KBM-7 (cell line): ENCODE data around the gene ZSWIM8.
A peak's percentile ranks its signal among the peaks of the same experiment; 100 is the strongest.
"Not testable (repeated sequence)": the region's sequence is repeated elsewhere in the genome, so short reads cannot be mapped to it uniquely, and the experiment has no call there.

ENCODE experiments used
- DNase-seq: peaks from one replicate; pipeline ENCODE4 v3.0.0-alpha.2; 2015
- in situ Hi-C: fragments of 300-500 bp; cut with MboI; formaldehyde crosslinking; loops from 2 replicates; pipeline ENCODE4 v1.14.3; 2020; ENCODE audit warnings: low sequenced_read_pairs, low pct_unique_long_range_greater_than_20kb, mixed read lengths

The ZSWIM8 gene

GRCh38 chr10:73771722-73772280, 13.6 kb upstream of the ZSWIM8 start:
- no peak for DNase-seq
- in situ Hi-C loops, result no loop called here

- in situ Hi-C loops, result no loop called here
- peak; percentile 74 for DNase-seq
Measured at GRCh38 chr10:73772281-73773151, 12.9 kb upstream of the ZSWIM8 start.

GRCh38 chr10:73773152-73773879, 12.1 kb upstream of the ZSWIM8 start:
- in situ Hi-C loops, result no loop called here
- DNase-seq, result no peak

GRCh38 chr10:73774637-73775036, 10.8 kb upstream of the ZSWIM8 start:
- in situ Hi-C loops, result no loop called here
- peak; percentile 55 for DNase-seq

GRCh38 chr10:73779018-73779417, 6.4 kb upstream of the ZSWIM8 start:
- in situ Hi-C loops, result no loop called here
- DNase-seq, result no peak

GRCh38 chr10:73779539-73780197, 5.7 kb upstream of the ZSWIM8 start:
- in situ Hi-C loops, result no loop called here
- no peak for DNase-seq

GRCh38 chr10:73780301-73780700, 5.1 kb upstream of the ZSWIM8 start:
- no peak for DNase-seq
- in situ Hi-C loops, result no loop called here

- no peak for DNase-seq
- in situ Hi-C loops, result no loop called here
Measured at GRCh38 chr10:73780966-73781365, 4.4 kb upstream of the ZSWIM8 start.

- no peak for DNase-seq
- in situ Hi-C loops, result no loop called here
Measured at GRCh38 chr10:73781548-73781878, 3.9 kb upstream of the ZSWIM8 start.

GRCh38 chr10:73781879-73782748, 3.3 kb upstream of the ZSWIM8 start, which contains the start of gene CHCHD1:
Gene CHCHD1 (plus strand): TSS chr10:73782048. CDS start chr10:73782076, 28 bp downstream.
- in situ Hi-C loops, result no loop called here
- DNase-seq, result peak; percentile 89

- no peak for DNase-seq
- in situ Hi-C loops, result no loop called here
Measured at GRCh38 chr10:73782749-73783085, 2.7 kb upstream of the ZSWIM8 start.

- peak; percentile 55 for DNase-seq
- in situ Hi-C loops, result no loop called here
Measured at GRCh38 chr10:73785721-73786511, 510 bp downstream of the ZSWIM8 start.

- no peak for DNase-seq
- in situ Hi-C loops, result no loop called here
Measured at GRCh38 chr10:73786512-73786885, 1.1 kb downstream of the ZSWIM8 start.

GRCh38 chr10:73787031-73787800, 1.8 kb downstream of the ZSWIM8 start:
- in situ Hi-C loops, DNase-seq: not testable (repeated sequence)

GRCh38 chr10:73788864-73789658, 3.7 kb downstream of the ZSWIM8 start:
- no peak for DNase-seq
- in situ Hi-C loops, result no loop called here

GRCh38 chr10:73789659-73790055, 4.3 kb downstream of the ZSWIM8 start:
- in situ Hi-C loops, result no loop called here
- DNase-seq, result no peak
